GM12864 (cell line): ENCODE measurements around the gene JUN.
"Not testable (repeated sequence)": the region's sequence is repeated elsewhere in the genome, so short reads cannot be mapped to it uniquely, and the experiment has no call there.

Experiments used
- DNase-seq: peaks from one replicate; pipeline ENCODE4 v3.0.0-alpha.2; 2011; ENCODE audit warnings: low read depth
- H3K4me3 ChIP-seq: 2 replicates; pipeline ENCODE4 v1.5.1; 2011; ENCODE audit warnings: mild to moderate bottlenecking, low read depth, low read length, control low read depth
- TF ChIP-seq, protein P1 (sequence below): IDR thresholded peaks from 2 replicates; pipeline ENCODE4 v1.5.1; 2011; ENCODE audit warnings: low read depth, mild to moderate bottlenecking, moderate library complexity, low read length, control low read depth, inconsistent platforms; ENCODE audit errors: missing control alignments

The JUN gene

DNA sequence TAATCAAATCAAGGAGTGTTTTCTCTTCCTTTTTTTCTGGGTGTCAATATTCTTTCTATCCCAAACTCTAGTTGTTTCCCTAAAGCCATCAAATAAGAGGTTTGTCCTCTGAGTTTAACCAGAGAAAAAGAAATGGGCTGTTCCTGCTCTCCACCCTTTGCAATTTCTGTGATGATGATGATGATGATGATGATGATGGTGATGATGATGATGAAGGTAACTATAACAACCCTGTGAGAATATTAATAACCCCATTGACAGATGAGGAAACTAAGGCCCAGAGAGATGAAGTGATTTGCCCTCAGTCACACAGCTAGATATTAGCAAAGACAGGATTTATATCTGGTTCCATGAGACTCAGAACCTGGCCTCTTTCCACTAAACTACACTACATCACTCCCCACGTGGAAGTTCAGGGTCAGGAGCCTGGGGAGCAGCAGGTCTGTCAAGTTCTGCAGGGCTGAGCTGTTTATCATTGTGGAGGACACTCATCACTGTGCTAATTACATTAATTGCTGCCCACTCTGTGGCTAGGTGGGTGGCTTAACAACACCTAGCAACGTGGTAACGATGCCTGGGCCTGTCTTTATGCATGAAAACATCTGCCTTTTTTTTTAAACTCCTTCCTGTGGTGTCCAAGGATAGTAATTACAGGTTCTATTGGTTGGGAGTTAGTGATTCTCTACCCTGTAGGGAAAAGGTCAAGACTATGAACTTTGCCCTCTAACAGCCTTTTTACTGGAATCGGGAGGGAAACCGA, 19.0 kb upstream of the JUN start:
- TF ChIP-seq, protein P1, sequence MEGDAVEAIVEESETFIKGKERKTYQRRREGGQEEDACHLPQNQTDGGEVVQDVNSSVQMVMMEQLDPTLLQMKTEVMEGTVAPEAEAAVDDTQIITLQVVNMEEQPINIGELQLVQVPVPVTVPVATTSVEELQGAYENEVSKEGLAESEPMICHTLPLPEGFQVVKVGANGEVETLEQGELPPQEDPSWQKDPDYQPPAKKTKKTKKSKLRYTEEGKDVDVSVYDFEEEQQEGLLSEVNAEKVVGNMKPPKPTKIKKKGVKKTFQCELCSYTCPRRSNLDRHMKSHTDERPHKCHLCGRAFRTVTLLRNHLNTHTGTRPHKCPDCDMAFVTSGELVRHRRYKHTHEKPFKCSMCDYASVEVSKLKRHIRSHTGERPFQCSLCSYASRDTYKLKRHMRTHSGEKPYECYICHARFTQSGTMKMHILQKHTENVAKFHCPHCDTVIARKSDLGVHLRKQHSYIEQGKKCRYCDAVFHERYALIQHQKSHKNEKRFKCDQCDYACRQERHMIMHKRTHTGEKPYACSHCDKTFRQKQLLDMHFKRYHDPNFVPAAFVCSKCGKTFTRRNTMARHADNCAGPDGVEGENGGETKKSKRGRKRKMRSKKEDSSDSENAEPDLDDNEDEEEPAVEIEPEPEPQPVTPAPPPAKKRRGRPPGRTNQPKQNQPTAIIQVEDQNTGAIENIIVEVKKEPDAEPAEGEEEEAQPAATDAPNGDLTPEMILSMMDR: no peak
- no peak for DNase-seq
- H3K4me3 ChIP-seq: no peak overlapping the region

DNA sequence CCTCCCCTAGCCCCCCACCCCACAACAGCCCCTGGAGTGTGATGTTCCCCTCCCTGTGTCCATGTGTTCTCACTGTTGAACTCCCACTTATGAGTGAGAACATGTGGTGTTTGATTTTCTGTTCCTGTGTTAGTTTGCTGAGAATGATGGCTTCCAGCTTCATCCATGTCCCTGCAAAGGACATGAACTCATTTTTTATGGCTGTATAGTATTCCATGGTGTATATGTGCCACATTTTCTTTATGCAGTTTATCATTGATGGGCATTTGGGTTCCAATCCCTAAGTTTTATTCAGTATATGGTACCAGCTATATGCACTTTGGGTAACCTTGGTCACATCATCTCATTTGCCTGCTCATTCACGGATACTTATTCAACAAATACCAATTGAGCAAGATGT, 17.4 kb upstream of the JUN start:
- not testable (repeated sequence) for DNase-seq, H3K4me3 ChIP-seq

DNA sequence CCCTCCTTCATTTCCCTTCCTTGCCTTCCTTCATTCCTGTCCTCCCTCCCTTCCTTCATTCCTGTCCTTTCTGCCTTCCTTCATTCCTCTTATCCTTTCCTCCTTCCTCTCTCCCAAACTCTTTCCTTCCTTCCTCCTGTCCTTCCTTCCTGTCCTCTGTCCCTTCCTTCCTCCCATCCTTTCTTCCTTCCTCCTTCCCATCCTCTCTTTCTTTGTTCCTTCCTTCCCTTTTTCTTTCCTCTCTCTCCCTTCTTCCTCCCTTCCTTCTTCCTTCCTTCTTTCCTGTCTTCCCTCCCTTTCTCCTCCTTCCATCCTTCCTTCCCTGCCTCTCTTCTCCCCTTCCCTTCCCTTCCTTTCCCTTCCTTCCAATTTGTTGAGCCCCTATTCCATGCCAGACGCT, 15.8 kb upstream of the JUN start:
- TF ChIP-seq, protein P1: no peak
- H3K4me3 ChIP-seq: no peak overlapping the region
- DNase-seq: no peak

DNA sequence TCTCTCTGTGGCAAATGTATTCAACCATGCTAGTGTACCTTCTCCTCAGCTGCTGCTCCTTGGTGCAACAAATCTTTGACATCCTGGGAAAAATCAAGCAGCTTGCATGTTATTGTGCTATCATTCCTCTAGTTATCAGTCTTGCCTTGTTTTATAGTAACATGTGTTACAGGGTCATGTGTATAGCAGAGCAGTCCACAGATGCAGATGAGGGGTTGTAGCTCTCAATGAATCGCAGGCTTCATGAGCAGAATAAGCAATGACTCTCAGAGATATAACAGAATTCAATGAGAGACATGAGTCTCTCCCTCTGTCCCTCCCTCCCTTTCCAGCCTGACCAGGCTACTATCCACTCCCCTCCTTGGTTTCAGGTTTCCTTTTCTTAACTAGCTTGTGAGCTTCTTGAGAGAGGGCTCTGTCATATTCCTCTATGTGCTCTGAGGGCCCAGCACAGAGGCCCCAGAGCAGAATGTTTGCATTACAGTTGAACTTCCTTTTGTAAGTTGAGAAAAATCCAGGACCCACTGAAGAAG, 15.1 kb upstream of the JUN start:
- H3K4me3 ChIP-seq: no peak overlapping the region
- DNase-seq: no peak
- TF ChIP-seq, protein P1: no peak

DNA sequence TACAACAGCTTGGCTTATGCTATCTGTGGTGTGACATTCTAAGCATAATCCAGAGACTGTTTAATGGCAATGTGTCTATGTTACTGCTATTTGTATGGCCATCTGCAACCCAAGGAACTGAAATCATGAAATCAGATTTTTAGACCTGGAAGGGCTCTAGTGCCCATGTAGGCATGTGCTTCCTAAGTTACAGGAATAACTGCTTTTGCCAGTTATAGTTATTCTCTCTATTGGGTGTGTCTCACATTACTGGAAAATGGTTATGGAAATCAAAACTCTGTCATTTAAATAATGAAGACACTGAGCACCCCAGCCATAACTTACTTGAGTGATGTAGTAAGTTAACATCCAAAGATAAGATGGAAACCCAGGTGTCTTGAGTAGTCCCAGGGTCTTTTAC, 12.6 kb upstream of the JUN start:
- no peak overlapping the region for H3K4me3 ChIP-seq
- no peak for DNase-seq
- TF ChIP-seq, protein P1: no peak

DNA sequence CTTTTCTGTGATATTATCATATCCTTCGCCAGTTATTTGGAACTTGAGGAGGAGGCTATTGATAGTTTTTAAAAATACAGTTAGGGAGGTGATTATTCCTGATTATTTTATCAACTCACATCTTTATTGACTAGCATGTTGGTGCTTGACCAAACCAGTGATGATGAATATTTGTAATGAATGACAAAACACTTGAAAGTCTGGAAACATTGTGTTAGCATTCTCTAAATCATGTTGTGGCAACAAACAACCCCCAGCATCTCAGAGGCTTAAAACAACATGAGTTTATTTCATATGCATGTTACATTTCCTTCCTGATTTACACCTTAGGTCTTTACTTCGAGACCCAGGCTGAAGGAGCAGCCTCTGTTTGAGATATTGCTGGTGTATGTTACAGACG, 10.7 kb upstream of the JUN start:
- H3K4me3 ChIP-seq: no peak overlapping the region
- DNase-seq: no peak
- TF ChIP-seq, protein P1: no peak

DNA sequence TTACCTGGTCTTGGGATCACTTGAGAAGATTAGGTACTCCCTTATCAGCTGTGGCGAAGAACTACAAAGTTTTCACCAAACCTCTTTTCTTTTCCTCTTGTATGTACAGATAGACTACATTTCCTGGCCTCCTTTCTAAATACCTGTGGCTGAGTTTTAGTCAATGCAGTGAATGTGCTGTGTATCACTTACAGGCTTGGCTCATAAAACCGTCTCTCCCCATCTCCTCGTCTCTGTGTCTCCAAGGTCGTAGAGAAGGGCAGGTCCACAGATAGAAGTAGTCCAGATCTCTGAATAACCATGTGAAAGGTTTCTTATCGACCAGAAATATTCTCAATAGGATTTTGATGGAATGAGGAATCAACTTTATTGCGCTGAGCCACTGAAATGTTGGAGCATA, 9.0 kb upstream of the JUN start:
- TF ChIP-seq, protein P1: no peak
- DNase-seq: no peak
- no peak overlapping the region for H3K4me3 ChIP-seq
